HepG2 (cell line): ENCODE results near the gene ZNF217. TPM values are rescaled to one million over a fixed set of nuclear protein-coding genes. Genes with fewer than 3 reads are reported as not detected.

ENCODE experiments used
- BCL3 ChIP-seq: sonication (generic); formaldehyde crosslinking; IDR thresholded peaks from 2 replicates; pipeline ENCODE4 v1.5.1; 2020; ENCODE audit warnings: mild to moderate bottlenecking, missing genetic modification reagents, moderate library complexity
- GLMP ChIP-seq: sonication (generic); formaldehyde crosslinking; IDR thresholded peaks from 2 replicates; pipeline ENCODE4 v1.9.0; 2021; ENCODE audit warnings: missing genetic modification reagents, mild to moderate bottlenecking, borderline replicate concordance
- MXD4 ChIP-seq: IDR thresholded peaks from 2 replicates; pipeline ENCODE4 v1.6.1; 2016; ENCODE audit warnings: mild to moderate bottlenecking, missing biosample characterization, missing genetic modification reagents
- NR2F6 ChIP-seq, 2 experiments: IDR thresholded peaks; 2 replicates each; pipeline ENCODE4 v1.6.1; 2016; ENCODE audit warnings: antibody characterized with exemption in 1 of 2, mild to moderate bottlenecking in 1 of 2
- TEAD3 ChIP-seq: optimal IDR thresholded peaks from 2 replicates; pipeline ENCODE3; 2016; ENCODE audit warnings: borderline replicate concordance
- YEATS4 ChIP-seq: sonication (generic); formaldehyde crosslinking; IDR thresholded peaks from 2 replicates; pipeline ENCODE4 v1.4.0; 2020; ENCODE audit warnings: missing genetic modification reagents, borderline replicate concordance
- ZC3H13 ChIP-seq: sonication (generic); formaldehyde crosslinking; IDR thresholded peaks from 2 replicates; pipeline ENCODE4 v1.8.1; 2023; ENCODE audit warnings: mild to moderate bottlenecking, missing genetic modification reagents, moderate library complexity
- ZNF142 ChIP-seq: sonication (generic); formaldehyde crosslinking; IDR thresholded peaks from 2 replicates; pipeline ENCODE4 v1.4.0; 2020; ENCODE audit warnings: missing genetic modification reagents
- ZNF20 ChIP-seq: sonication (generic); formaldehyde crosslinking; IDR thresholded peaks from 2 replicates; pipeline ENCODE4 v1.4.0; 2020; ENCODE audit warnings: mild to moderate bottlenecking, moderate library complexity, missing genetic modification reagents
- ZNF414 ChIP-seq: sonication (generic); formaldehyde crosslinking; IDR thresholded peaks from 2 replicates; pipeline ENCODE4 v1.5.0; 2020; ENCODE audit warnings: missing genetic modification reagents
- ZNF451 ChIP-seq: sonication (generic); formaldehyde crosslinking; IDR thresholded peaks from 2 replicates; pipeline ENCODE4 v1.5.0; 2020; ENCODE audit warnings: mild to moderate bottlenecking, missing genetic modification reagents
- ZNF550 ChIP-seq: sonication (generic); formaldehyde crosslinking; IDR thresholded peaks from 2 replicates; pipeline ENCODE4 v1.4.0; 2020; ENCODE audit warnings: mild to moderate bottlenecking, missing genetic modification reagents, borderline replicate concordance
- ZNF563 ChIP-seq: sonication (generic); formaldehyde crosslinking; IDR thresholded peaks from 2 replicates; pipeline ENCODE4 v1.8.0; 2022; ENCODE audit warnings: mild to moderate bottlenecking, moderate library complexity, missing genetic modification reagents
- polyA plus RNA-seq, 8 experiments: library from polyadenylated mRNA; depleted of rRNA in 3 of 8; stranded (reverse) in 7 of 8; unstranded in 1 of 8; fragments of >200 nt; fragmentation: Illumina TruSeq in 4 of 8; extraction: Trizol in 4 of 8; gene quantifications; 2 replicates each; pipeline versions ENCODE4 v1.2.1 to v1.2.3, GENCODE V29; 2011 to 2016; ENCODE audit warnings: low read depth in 4 of 8, missing spikeins in 1 of 8, mixed read lengths in 1 of 8; ENCODE audit not compliant: insufficient read depth in 1 of 8
- total RNA-seq, 5 experiments: library from RNA; depleted of rRNA; stranded (reverse); fragments of >200 nt; fragmentation: Illumina TruSeq; extraction: Trizol; gene quantifications; 2 replicates each; pipeline ENCODE4 v1.2.3, GENCODE V29; 2016; ENCODE audit warnings: low read depth in 1 of 5

Gene ZNF217
- total and polyA plus RNA-seq, 2 of the 13 experiments (the other 11 are each of a cell fraction or from before 2014, with no cell fraction given): 22.3 to 29.8 TPM

GRCh38 chr20:53642196-53643030, 48.8 kb upstream of the ZNF217 start (continued):
- no peak for TF ChIP-seq ZNF550 (CRISPR knock-in tag)
- TF ChIP-seq BCL3: peak; percentile 70; the same call in 1 of the 2 replicates
- no peak for TF ChIP-seq GLMP (CRISPR knock-in tag)
- 0 out of 2 replicates have a peak, but pooled peaks have one; percentile 16 for TF ChIP-seq ZNF563
- TF ChIP-seq MXD4 (CRISPR knock-in tag): peak; percentile 80
- no peak; the same call in 1 of the 2 replicates for TF ChIP-seq ZC3H13 (CRISPR knock-in tag)
- no peak for TF ChIP-seq ZNF20
- TF ChIP-seq ZNF414 (CRISPR knock-in tag): peak; percentile 92; the same call in 1 of the 2 replicates
- TF ChIP-seq YEATS4 (CRISPR knock-in tag): peak; percentile 72
- no peak for TF ChIP-seq TEAD3 (CRISPR knock-in tag)
- TF ChIP-seq ZNF142 (CRISPR knock-in tag): no peak; the same call in 1 of the 2 replicates
- TF ChIP-seq NR2F6 (IDR thresholded peaks at IDR 0.05): peak; percentile 81
- peak; percentile 47 for TF ChIP-seq NR2F6 (CRISPR knock-in tag; IDR thresholded peaks at IDR 0.05)
- TF ChIP-seq ZNF451 (CRISPR knock-in tag): peak; percentile 42; the same call in 1 of the 2 replicates
